Astrocyte of the spinal cord (primary cell): ENCODE data around the gene LINGO3.
A peak's percentile ranks its signal among the peaks of the same experiment; 100 is the strongest.

Source experiments
- DNase-seq: peaks from one replicate; pipeline ENCODE4 v3.0.0; 2011; ENCODE audit warnings: low read depth, low spot score
- H3K4me3 ChIP-seq: 2 replicates; pipeline ENCODE4 v1.5.1; 2011; ENCODE audit warnings: low read depth, mild to moderate bottlenecking, low read length, moderate library complexity
- CTCF ChIP-seq: IDR thresholded peaks from 2 replicates; pipeline ENCODE4 v1.5.1; 2012; ENCODE audit warnings: low read depth, mild to moderate bottlenecking, low read length, inconsistent platforms
- in situ Hi-C: cut with HindIII; loops from 2 replicates; pipeline ENCODE4 v1.10.0; 2017; ENCODE audit warnings: low sequenced_read_pairs

The LINGO3 gene

GRCh38 chr19:2338751-2339643, 31.0 kb upstream of the LINGO3 start:
- no peak for TF ChIP-seq CTCF
- no peak for DNase-seq
- no peak overlapping the region for H3K4me3 ChIP-seq
- in situ Hi-C loops, result no loop called here

GRCh38 chr19:2338055-2338615, 30.2 kb upstream of the LINGO3 start:
- in situ Hi-C loops, result no loop called here
- DNase-seq, result no peak
- no peak overlapping the region for H3K4me3 ChIP-seq
- TF ChIP-seq CTCF, result no peak

- peak; percentile 46 for TF ChIP-seq CTCF
- in situ Hi-C loops, result no loop called here
- H3K4me3 ChIP-seq, result no peak overlapping the region
- DNase-seq, result peak; percentile 63
Observed at GRCh38 chr19:2337329-2337707, 29.4 kb upstream of the LINGO3 start.

GRCh38 chr19:2336528-2337328, 28.8 kb upstream of the LINGO3 start:
- in situ Hi-C loops, result no loop called here

GRCh38 chr19:2335848-2336247, 27.9 kb upstream of the LINGO3 start:
- H3K4me3 ChIP-seq, result no peak overlapping the region
- DNase-seq, result no peak
- in situ Hi-C loops, result no loop called here
- no peak for TF ChIP-seq CTCF

More at GRCh38 chr19:2336528-2337328, 28.8 kb upstream of the LINGO3 start:
- DNase-seq, result no peak
- H3K4me3 ChIP-seq, result no peak overlapping the region
- no peak for TF ChIP-seq CTCF

GRCh38 chr19:2334986-2335846, 27.3 kb upstream of the LINGO3 start:
- no peak overlapping the region for H3K4me3 ChIP-seq
- in situ Hi-C loops, result no loop called here
- no peak for TF ChIP-seq CTCF
- no peak for DNase-seq
